GM23248 (cell line): ENCODE results near the gene CCR3. TPM values are rescaled to one million over a fixed set of nuclear protein-coding genes. Genes with fewer than 3 reads are reported as not detected.

Experiments
- DNase-seq: peaks from one replicate; pipeline ENCODE4 v3.0.0-alpha.2; 2015
- H2AFZ ChIP-seq: fragments of 200-600 bp; sonication (generic); 2 replicates; pipeline ENCODE4 v1.6.1; 2016; ENCODE audit warnings: antibody characterized with exemption
- H3F3A ChIP-seq: fragments of 200-600 bp; sonication (generic); 2 replicates; pipeline ENCODE4 v1.6.1; 2016; ENCODE audit warnings: mild to moderate bottlenecking, antibody characterized with exemption, mixed run types; ENCODE audit not compliant: insufficient read depth
- H3K27ac ChIP-seq: fragments of 200-600 bp; sonication (generic); 2 replicates; pipeline ENCODE4 v1.5.1; 2016; ENCODE audit warnings: mild to moderate bottlenecking
- H3K27me3 ChIP-seq: fragments of 200-600 bp; sonication (generic); replicated peaks from 2 replicates; pipeline ENCODE4 v1.6.1; 2016; ENCODE audit warnings: mild to moderate bottlenecking; ENCODE audit not compliant: insufficient read depth
- H3K36me3 ChIP-seq: fragments of 200-600 bp; sonication (generic); 2 replicates; pipeline ENCODE4 v1.6.1; 2016; ENCODE audit warnings: low read depth, mild to moderate bottlenecking
- H3K4me1 ChIP-seq: fragments of 200-600 bp; sonication (generic); 2 replicates; pipeline ENCODE4 v1.6.1; 2016; ENCODE audit warnings: mild to moderate bottlenecking; ENCODE audit not compliant: insufficient read depth
- H3K4me2 ChIP-seq: fragments of 200-600 bp; sonication (generic); one replicate; pipeline ENCODE4 v1.6.1; 2016; ENCODE audit warnings: mild to moderate bottlenecking; ENCODE audit not compliant: unreplicated experiment
- H3K4me3 ChIP-seq: fragments of 200-600 bp; sonication (generic); 2 replicates; pipeline ENCODE4 v1.5.1; 2016; ENCODE audit warnings: mild to moderate bottlenecking
- H3K79me2 ChIP-seq: fragments of 200-600 bp; sonication (generic); 2 replicates; pipeline ENCODE4 v1.6.1; 2016; ENCODE audit warnings: mild to moderate bottlenecking; ENCODE audit not compliant: insufficient read depth
- H3K9ac ChIP-seq: fragments of 200-600 bp; sonication (generic); 2 replicates; pipeline ENCODE4 v1.6.1; 2016; ENCODE audit warnings: mild to moderate bottlenecking
- H3K9me2 ChIP-seq: fragments of 200-600 bp; sonication (generic); 2 replicates; pipeline ENCODE4 v1.6.1; 2016; ENCODE audit warnings: mixed run types, mild to moderate bottlenecking, moderate library complexity; ENCODE audit not compliant: insufficient read depth
- H3K9me3 ChIP-seq: fragments of 200-600 bp; sonication (generic); one replicate; pipeline ENCODE4 v1.6.1; 2017; ENCODE audit warnings: low read depth
- H4K20me1 ChIP-seq: fragments of 200-600 bp; sonication (generic); 2 replicates; pipeline ENCODE4 v1.6.0; 2016; ENCODE audit not compliant: insufficient read depth
- EZH2 ChIP-seq: fragments of 200-600 bp; sonication (generic); IDR thresholded peaks from 2 replicates; pipeline ENCODE4 v1.6.1; 2018; ENCODE audit warnings: antibody characterized with exemption, mild to moderate bottlenecking; ENCODE audit not compliant: insufficient read depth, poor library complexity, severe bottlenecking
- EZH2phosphoT487 ChIP-seq: fragments of 200-600 bp; sonication (generic); IDR thresholded peaks from 2 replicates; pipeline ENCODE4 v1.6.1; 2018; ENCODE audit warnings: antibody characterized with exemption, moderate library complexity, mild to moderate bottlenecking, low read depth; ENCODE audit not compliant: insufficient read depth
- WGBS, 2 experiments: methylation state at CpG; one replicate each; pipeline ENCODE4 v1.1.6; 2015 to 2017; ENCODE audit warnings: low lambda C conversion rate in 2 of 2, low coverage in 1 of 2; ENCODE audit errors: missing lambda C conversion rate in 2 of 2; 5-methylcytosine and 5-hydroxymethylcytosine counted together
- in situ Hi-C: fragments of 300-500 bp; cut with MboI; formaldehyde crosslinking; loops from 2 replicates; pipeline ENCODE4 v1.15.0; 2020
- polyA plus RNA-seq: library from polyadenylated mRNA; unstranded; fragments of >200 nt; fragmentation: Nextera tagmentation; extraction: Ambion mirVana; gene quantifications from 2 replicates; pipeline ENCODE4 v1.2.1, GENCODE V29; 2016
- total RNA-seq: library from RNA; depleted of rRNA; stranded (reverse); fragments of >200 nt; shearing (Covaris generic); gene quantifications from 2 replicates; pipeline ENCODE4 v1.2.3, GENCODE V29; 2014; rRNA removed

The CCR3 gene
- total and polyA plus RNA-seq, 2 experiments from 2014 or later = not detected

- Histone ChIP-seq H3K9me3 (no peaks in the 10 kb centered on the region), H3K9me2 (no peaks in the 10 kb centered on the region), H3K79me2 (no peaks in the 10 kb centered on the region), H4K20me1 (no peaks in the 10 kb centered on the region), H3K36me3 (no peaks in the 10 kb centered on the region), H3F3A (no peaks in the 10 kb centered on the region), H2AFZ (no peak overlapping the region), H3K4me1 (no peaks in the 10 kb centered on the region), H3K4me3 (no peak overlapping the region), H3K27me3 (peaks cover 31% of the 10 kb centered on the region), H3K27ac (no peak overlapping the region), H3K9ac (no peak overlapping the region), H3K4me2 (no peak overlapping the region)
- peak; percentile 25 for DNase-seq
- TF ChIP-seq EZH2 (no peak), EZH2phosphoT487 (no peak)
- in situ Hi-C loops = no loop called here
- WGBS, 2 experiments = 8 to 25% methylated on average over 1 of the region's 1 CpG
Measured at GRCh38 chr3:46312991-46313390, 70.7 kb downstream of the CCR3 start.

- in situ Hi-C loops = no loop called here
- Histone ChIP-seq H3K4me1 (no peaks in the 10 kb centered on the region), H4K20me1 (no peaks in the 10 kb centered on the region), H2AFZ (no peak overlapping the region), H3K79me2 (no peaks in the 10 kb centered on the region), H3K9me3 (no peaks in the 10 kb centered on the region), H3K27me3 (peaks cover 21% of the 10 kb centered on the region), H3K9me2 (no peaks in the 10 kb centered on the region), H3K4me2 (no peak overlapping the region), H3K4me3 (no peak overlapping the region), H3K36me3 (no peaks in the 10 kb centered on the region), H3F3A (no peaks in the 10 kb centered on the region), H3K9ac (no peak overlapping the region), H3K27ac (no peak overlapping the region)
- no peak for DNase-seq
- no peak for TF ChIP-seq EZH2
- no peak for TF ChIP-seq EZH2phosphoT487
Measured at GRCh38 chr3:46314517-46314916, 72.3 kb downstream of the CCR3 start.

- Histone ChIP-seq H3K9ac (no peak overlapping the region), H3K36me3 (no peaks in the 10 kb centered on the region), H3K4me2 (no peak overlapping the region), H4K20me1 (no peaks in the 10 kb centered on the region), H3K4me1 (no peaks in the 10 kb centered on the region), H3F3A (no peaks in the 10 kb centered on the region), H3K27ac (no peak overlapping the region), H3K27me3 (peaks cover 9% of the 10 kb centered on the region), H3K9me2 (no peaks in the 10 kb centered on the region), H3K9me3 (no peaks in the 10 kb centered on the region), H3K4me3 (no peak overlapping the region), H2AFZ (no peak overlapping the region), H3K79me2 (no peaks in the 10 kb centered on the region)
- in situ Hi-C loops = no loop called here
- no peak for DNase-seq
- TF ChIP-seq EZH2 (no peak), EZH2phosphoT487 (no peak)
Measured at GRCh38 chr3:46316206-46316605, 73.9 kb downstream of the CCR3 start.

Other genes starting within 250 kb of the CCR3 start
- gene FYCO1, start 246.6 kb upstream of the CCR3 start, total RNA-seq = 12.8 and 13.4 TPM in 2 replicates
- gene FYCO1, start 246.6 kb upstream of the CCR3 start, polyA plus RNA-seq = 6.2 and 6.3 TPM in 2 replicates
- not detected in 2 replicates for gene XCR1, start 215.0 kb upstream of the CCR3 start, total RNA-seq
- gene XCR1, start 215.0 kb upstream of the CCR3 start, polyA plus RNA-seq = not detected in 2 replicates
- gene CCR1, start 34.1 kb upstream of the CCR3 start, total RNA-seq = not detected in 2 replicates
- not detected in 2 replicates for gene CCR1, start 34.1 kb upstream of the CCR3 start, polyA plus RNA-seq
- not detected in 2 replicates for gene CCR2, start 111.7 kb downstream of the CCR3 start, total RNA-seq
- not detected in 2 replicates for gene CCR2, start 111.7 kb downstream of the CCR3 start, polyA plus RNA-seq
- gene CCR5, start 128.5 kb downstream of the CCR3 start, total RNA-seq = not detected in 2 replicates
- gene CCR5, start 128.5 kb downstream of the CCR3 start, polyA plus RNA-seq = not detected in 2 replicates
- not detected in 2 replicates for gene CCRL2, start 164.8 kb downstream of the CCR3 start, total RNA-seq
- gene CCRL2, start 164.8 kb downstream of the CCR3 start, polyA plus RNA-seq = not detected in 2 replicates
- not detected in 2 replicates for gene LTF, start 222.4 kb downstream of the CCR3 start, total RNA-seq
- gene LTF, start 222.4 kb downstream of the CCR3 start, polyA plus RNA-seq = not detected in 2 replicates